GM12878 (cell line): Measurements from ENCODE around the gene ERMN. TPM values are rescaled to one million over a fixed set of nuclear protein-coding genes. Genes with fewer than 3 reads are reported as not detected.

Experiments used
- ATAC-seq: fragments of 200-7000 bp; cut with Tn5 transposase; 3 replicates; pipeline ENCODE4 v1.9.1; 2020; ENCODE audit warnings: mild to moderate bottlenecking, moderate library complexity
- BruUV-seq: library from RNA; stranded (reverse); fragments of 400-500 nt; replicated peaks from 2 replicates; lab custom pipeline; 2021; lab: Mats Ljungman, UMichigan
- CTCF ChIA-PET: fragments of 300-600 bp; sonication (Branson Sonifier 250); formaldehyde crosslinking; extraction: SDS; loops from one replicate; lab custom pipeline; 2021; ENCODE audit warnings: inconsistent platforms; lab: Yijun Ruan, JAX
- POLR2A ChIA-PET: fragments of 350-600 bp; formaldehyde crosslinking; extraction: SDS; loops from one replicate; lab custom pipeline; 2021; ENCODE audit warnings: inconsistent platforms; lab: Charles Lee
- RAD21 ChIA-PET: fragments of 300-600 bp; sonication (Branson Sonifier 250); formaldehyde crosslinking; loops from one replicate; lab custom pipeline; 2023; ENCODE audit warnings: antibody characterized with exemption; ENCODE audit not compliant: unreplicated experiment; lab: Charles Lee
- SMC1A ChIA-PET: fragments of 300-600 bp; sonication (Branson Sonifier 250); formaldehyde crosslinking; loops from one replicate; lab custom pipeline; 2023; ENCODE audit not compliant: unreplicated experiment, uncharacterized antibody; lab: Charles Lee
- DNase-seq: peaks from one replicate; pipeline ENCODE4 v3.0.0-alpha.2; 2011; ENCODE audit warnings: low read depth, low spot score
- FAIRE-seq: peaks from 3 replicates; lab custom pipeline; 2011; peaks lifted over from hg19 to GRCh38; lab: Jason Lieb, UNC
- H2AFZ ChIP-seq: 2 replicates; pipeline ENCODE4 v1.6.0; 2011; ENCODE audit warnings: low read depth, low read length, control low read depth; ENCODE audit not compliant: control insufficient read depth
- H3K27ac ChIP-seq: 2 replicates; pipeline ENCODE4 v1.5.1; 2011; ENCODE audit warnings: control low read depth; ENCODE audit not compliant: control insufficient read depth, insufficient read depth
- H3K27me3 ChIP-seq, 2 experiments: replicated peaks in 1 of 2; 2 replicates each; pipeline versions ENCODE4 v1.6.0 to v1.6.1; 2011; ENCODE audit warnings: low read length in 1 of 2; ENCODE audit not compliant: control insufficient read depth in 2 of 2, insufficient read depth in 2 of 2
- H3K36me3 ChIP-seq, 2 experiments: 2 replicates each; pipeline ENCODE4 v1.5.1; 2011; ENCODE audit warnings: low read length in 1 of 2; ENCODE audit not compliant: control insufficient read depth in 2 of 2, insufficient read depth in 2 of 2
- H3K4me1 ChIP-seq: 2 replicates; pipeline ENCODE4 v1.6.1; 2011; ENCODE audit warnings: mild to moderate bottlenecking, low read length, moderate library complexity, mixed read lengths; ENCODE audit not compliant: control insufficient read depth, insufficient read depth
- H3K4me2 ChIP-seq: 2 replicates; pipeline ENCODE4 v1.6.0; 2011; ENCODE audit warnings: control low read depth; ENCODE audit not compliant: control insufficient read depth, insufficient read depth
- H3K4me3 ChIP-seq: fragments of 200-600 bp; sonication (generic); 2 replicates; pipeline ENCODE4 v1.5.1; 2016
- H3K79me2 ChIP-seq: 2 replicates; pipeline ENCODE4 v1.6.0; 2011; ENCODE audit warnings: low read length; ENCODE audit not compliant: control insufficient read depth, insufficient read depth
- H3K9ac ChIP-seq: 2 replicates; pipeline ENCODE4 v1.8.0; 2011; ENCODE audit warnings: low read length, control low read depth, mixed read lengths; ENCODE audit not compliant: control insufficient read depth, insufficient read depth
- H3K9me3 ChIP-seq: replicated peaks from 3 replicates; pipeline ENCODE4 v1.5.1; 2011; ENCODE audit warnings: mild to moderate bottlenecking, low read length; ENCODE audit not compliant: control insufficient read depth, insufficient read depth
- H4K20me1 ChIP-seq: 2 replicates; pipeline ENCODE4 v1.6.0; 2011; ENCODE audit not compliant: control insufficient read depth, insufficient read depth
- BCL3 ChIP-seq: IDR thresholded peaks from 2 replicates; pipeline ENCODE4 v1.6.1; 2011; ENCODE audit warnings: borderline replicate concordance, low read depth, mild to moderate bottlenecking, moderate library complexity, low read length; ENCODE audit not compliant: insufficient read depth, poor library complexity, severe bottlenecking
- WGBS: methylation state at CpG from one replicate; pipeline ENCODE4 v1.1.6; 2016; ENCODE audit warnings: low lambda C conversion rate; ENCODE audit not compliant: insufficient replicate concordance, insufficient coverage; ENCODE audit errors: missing lambda C conversion rate; 5-methylcytosine and 5-hydroxymethylcytosine counted together
- in situ Hi-C: fragments of 300-500 bp; cut with MboI; formaldehyde crosslinking; loops from 9 replicates; pipeline ENCODE4 v1.14.3; 2018; ENCODE audit warnings: mixed read lengths
- intact Hi-C: fragments of 100-400 bp; cut with micrococcal nuclease; formaldehyde crosslinking; loops from one replicate; pipeline ENCODE4 v1.14.2; 2022; ENCODE audit not compliant: unreplicated experiment
- polyA plus RNA-seq, 11 experiments: library from polyadenylated mRNA; depleted of rRNA in 4 of 11; unstranded in 6 of 11; stranded (reverse) in 5 of 11; fragments of >200 nt; fragmentation: Nextera tagmentation in 4 of 11; fragmentation: Illumina TruSeq in 1 of 11; extraction: Ambion mirVana in 4 of 11; extraction: Trizol in 1 of 11; gene quantifications; 1 replicate in 1 of 11; 2 replicates in 10 of 11; pipeline versions ENCODE4 v1.2.1 to v1.2.3, GENCODE V29; 2011 to 2016; ENCODE audit warnings: inconsistent platforms in 2 of 11, missing spikeins in 2 of 11, low read depth in 1 of 11
- total RNA-seq, 4 experiments: library from RNA; depleted of rRNA in 3 of 4; stranded (reverse); fragments of >200 nt in 3 of 4; fragmentation: Illumina TruSeq in 1 of 4; extraction: Trizol in 1 of 4; gene quantifications; 2 replicates each; pipeline versions ENCODE4 v1.2.1 to v1.2.3, GENCODE V29; 2013 to 2021
- TF ChIP-seq, protein P1 (sequence below): fragments of 450-650 bp; IDR thresholded peaks from 2 replicates; pipeline ENCODE4 v1.6.1; 2017; ENCODE audit warnings: borderline replicate concordance

The ERMN gene
- total and polyA plus RNA-seq, 10 of the 15 experiments (the other 5 are each of a cell fraction or from before 2014, with no cell fraction given) = 0.26 to 5.3 (median 1.5) TPM

- FAIRE-seq = no peak
- POLR2A ChIA-PET = interaction anchor here (0.5 to 1.4 kb wide), 6 partner anchors 37 to 114 kb away, joined by 3 to 7 read pairs (median 4); no protein-coding TSS in a partner anchor
These were observed 1.6 kb upstream of the ERMN start for GRCh38 chr2:157327200-157327599.

More at GRCh38 chr2:157327200-157327599, 1.6 kb upstream of the ERMN start:
- in situ Hi-C loops = loop anchor here (5.0 kb wide), 2 partner anchors 85 to 165 kb away; no protein-coding TSS in a partner anchor
- H3K36me3 ChIP-seq = no peaks in the 10 kb centered on the region
- WGBS = 65% methylated on average over 3 of the region's 3 CpGs
- H3K4me3 ChIP-seq = no peak overlapping the region
- H2AFZ ChIP-seq = peak overlapping the region; percentile 46; the same call in 1 of the 2 replicates
- ATAC-seq (peak; percentile 52), DNase-seq (no peak)
- RAD21 ChIA-PET = interaction anchor here (0.7 to 8.7 kb wide), 38 partner anchors 9 to 682 kb away, joined by 3 to 126 read pairs (median 6); partner anchors contain the start of gene CYTIP
- CTCF ChIA-PET = interaction anchor here (0.6 to 13.5 kb wide), 46 partner anchors 8 to 424 kb away, joined by 3 to 226 read pairs (median 6); partner anchors contain the start of gene CYTIP
- no peak overlapping the region for H3K9ac ChIP-seq
- no peak overlapping the region for H3K27ac ChIP-seq
- SMC1A ChIA-PET = interaction anchor here (0.5 to 12.6 kb wide), 52 partner anchors 8 to 697 kb away, joined by 3 to 165 read pairs (median 7); partner anchors contain the start of gene CYTIP
- no TSS peak for BruUV-seq
- TF ChIP-seq, protein P1, sequence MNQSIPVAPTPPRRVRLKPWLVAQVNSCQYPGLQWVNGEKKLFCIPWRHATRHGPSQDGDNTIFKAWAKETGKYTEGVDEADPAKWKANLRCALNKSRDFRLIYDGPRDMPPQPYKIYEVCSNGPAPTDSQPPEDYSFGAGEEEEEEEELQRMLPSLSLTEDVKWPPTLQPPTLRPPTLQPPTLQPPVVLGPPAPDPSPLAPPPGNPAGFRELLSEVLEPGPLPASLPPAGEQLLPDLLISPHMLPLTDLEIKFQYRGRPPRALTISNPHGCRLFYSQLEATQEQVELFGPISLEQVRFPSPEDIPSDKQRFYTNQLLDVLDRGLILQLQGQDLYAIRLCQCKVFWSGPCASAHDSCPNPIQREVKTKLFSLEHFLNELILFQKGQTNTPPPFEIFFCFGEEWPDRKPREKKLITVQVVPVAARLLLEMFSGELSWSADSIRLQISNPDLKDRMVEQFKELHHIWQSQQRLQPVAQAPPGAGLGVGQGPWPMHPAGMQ = no peak
- TF ChIP-seq BCL3 = peak; percentile 32
- no peaks in the 10 kb centered on the region for H3K79me2 ChIP-seq
- H3K4me1 ChIP-seq = no peaks in the 10 kb centered on the region
- H3K9me3 ChIP-seq = no peaks in the 10 kb centered on the region
- intact Hi-C loops = loop anchor here (1.0 to 5.0 kb wide), 6 partner anchors 25 to 164 kb away; no protein-coding TSS in a partner anchor
- H4K20me1 ChIP-seq = no peaks in the 10 kb centered on the region
- no peaks in the 10 kb centered on the region for H3K27me3 ChIP-seq
- H3K4me2 ChIP-seq = no peak overlapping the region
